Upper lobe of left lung (tissue), 4 donors: ENCODE measurements around the gene NRDC.

ENCODE experiments used
- EP300 ChIP-seq, 4 donors: sonication (generic); formaldehyde crosslinking; IDR thresholded peaks; one replicate each; pipeline ENCODE4 v1.5.1; 2017; ENCODE audit warnings: antibody characterized with exemption in 4 of 4, control low read depth in 2 of 4
- POLR2A ChIP-seq, 4 donors: fragments of 450-650 bp; IDR thresholded peaks; one replicate each; pipeline ENCODE4 v1.5.1; 2016 to 2017; ENCODE audit warnings: antibody characterized with exemption in 4 of 4, mild to moderate bottlenecking in 2 of 4
- POLR2AphosphoS5 ChIP-seq, 2 donors: sonication (generic); formaldehyde crosslinking; IDR thresholded peaks; one replicate each; pipeline ENCODE4 v1.5.1; 2017; ENCODE audit warnings: antibody characterized with exemption in 2 of 2
- TF ChIP-seq, protein P1 (sequence below), 6 experiments: fragments of 450-650 bp in 4 of 6; fragments of 200-600 bp in 2 of 6; sonication (generic) in 2 of 6; IDR thresholded peaks; one replicate each; pipeline ENCODE4 v1.5.1; 2016 to 2019; ENCODE audit warnings: antibody characterized with exemption in 6 of 6

DNA sequence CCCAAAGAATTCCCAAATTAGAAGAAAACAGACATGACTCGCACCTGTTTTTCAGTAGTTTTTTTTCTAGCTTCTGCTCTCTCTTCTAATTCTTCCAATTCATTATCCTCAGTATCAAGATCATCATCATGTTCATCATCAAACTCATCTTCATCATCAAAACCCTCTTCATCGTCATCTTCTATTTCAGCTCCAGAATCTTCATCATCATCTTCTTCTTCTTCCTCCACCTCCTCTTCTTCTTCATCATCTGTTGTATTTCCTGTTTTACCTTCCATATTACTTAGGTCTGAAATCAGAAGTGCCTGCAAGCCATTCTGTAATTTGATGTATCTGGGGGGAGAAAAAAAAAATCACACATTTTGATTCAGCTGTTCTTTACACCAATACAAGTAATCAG is 38.3 kb downstream of the NRDC start:
- TF ChIP-seq POLR2A (IDR thresholded peaks at IDR 0.05) = no peak
- TF ChIP-seq, protein P1, sequence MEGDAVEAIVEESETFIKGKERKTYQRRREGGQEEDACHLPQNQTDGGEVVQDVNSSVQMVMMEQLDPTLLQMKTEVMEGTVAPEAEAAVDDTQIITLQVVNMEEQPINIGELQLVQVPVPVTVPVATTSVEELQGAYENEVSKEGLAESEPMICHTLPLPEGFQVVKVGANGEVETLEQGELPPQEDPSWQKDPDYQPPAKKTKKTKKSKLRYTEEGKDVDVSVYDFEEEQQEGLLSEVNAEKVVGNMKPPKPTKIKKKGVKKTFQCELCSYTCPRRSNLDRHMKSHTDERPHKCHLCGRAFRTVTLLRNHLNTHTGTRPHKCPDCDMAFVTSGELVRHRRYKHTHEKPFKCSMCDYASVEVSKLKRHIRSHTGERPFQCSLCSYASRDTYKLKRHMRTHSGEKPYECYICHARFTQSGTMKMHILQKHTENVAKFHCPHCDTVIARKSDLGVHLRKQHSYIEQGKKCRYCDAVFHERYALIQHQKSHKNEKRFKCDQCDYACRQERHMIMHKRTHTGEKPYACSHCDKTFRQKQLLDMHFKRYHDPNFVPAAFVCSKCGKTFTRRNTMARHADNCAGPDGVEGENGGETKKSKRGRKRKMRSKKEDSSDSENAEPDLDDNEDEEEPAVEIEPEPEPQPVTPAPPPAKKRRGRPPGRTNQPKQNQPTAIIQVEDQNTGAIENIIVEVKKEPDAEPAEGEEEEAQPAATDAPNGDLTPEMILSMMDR (IDR thresholded peaks at IDR 0.05) = no peak
- TF ChIP-seq EP300 (IDR thresholded peaks at IDR 0.05) = no peak
- no peak for TF ChIP-seq POLR2AphosphoS5 (IDR thresholded peaks at IDR 0.05)
